ENCODE data around the gene SH3BP4. TPM values are rescaled to one million over a fixed set of nuclear protein-coding genes. Genes with fewer than 3 reads are reported as not detected.

SH3BP4 gene
- total and polyA plus RNA-seq, 4 donors: 4.5 to 32.2 (median 16.3) TPM

GRCh38 chr2:234952270-234953115 is 676 bp downstream of the SH3BP4 start:
- H3K4me3 ChIP-seq (ENCODE audit: low read length in 2 of 2): peak overlapping the region; percentile 91 to 93
- DNase-seq (peak; percentile 54 to 81), ATAC-seq (ENCODE audit: low FRiP score) (peak; percentile 34)
- no peaks in the 10 kb centered on the region for H3K9me3 ChIP-seq (ENCODE audit: control insufficient read depth, low read length)
- H3K36me3 ChIP-seq (ENCODE audit: control insufficient read depth in 1 of 2, insufficient read depth in 2 of 2, low read length in 1 of 2): no peaks in the 10 kb centered on the region
- H3K4me1 ChIP-seq (ENCODE audit: control insufficient read depth in 1 of 2, insufficient read depth in 2 of 2, low read length in 2 of 2): no peaks in the 10 kb centered on the region
- WGBS, 2 donors: 1% methylated on average over 75 to 102 of the region's 102 CpGs
- no peaks in the 10 kb centered on the region for H3K27me3 ChIP-seq (ENCODE audit: control insufficient read depth in 1 of 2, insufficient read depth in 2 of 2, low read length in 1 of 2)
- intact Hi-C loops (cut with DNase I): loop anchor here (5.0 to 10.0 kb wide), 5 partner anchors 35 to 270 kb away; no protein-coding TSS in a partner anchor
- peak overlapping the region; percentile 59 to 64 for H3K27ac ChIP-seq (ENCODE audit: low read depth in 1 of 2, low read length in 2 of 2)

GRCh38 chr2:234953116-234954031 is 1.6 kb downstream of the SH3BP4 start:
- no peaks in the 10 kb centered on the region for H3K27me3 ChIP-seq (ENCODE audit: control insufficient read depth in 1 of 2, insufficient read depth in 2 of 2, low read length in 1 of 2)
- 68 to 72% methylated on average over 20 of the region's 20 CpGs for WGBS, 2 donors
- H3K9me3 ChIP-seq (ENCODE audit: control insufficient read depth, low read length): no peaks in the 10 kb centered on the region
- no peak overlapping the region for H3K27ac ChIP-seq (ENCODE audit: low read depth in 1 of 2, low read length in 2 of 2)
- peak overlapping the region; percentile 91 to 93 for H3K4me3 ChIP-seq (ENCODE audit: low read length in 2 of 2)
- intact Hi-C loops (cut with DNase I): loop anchor here (5.0 to 10.0 kb wide), 5 partner anchors 34 to 271 kb away; no protein-coding TSS in a partner anchor
- ATAC-seq (ENCODE audit: low FRiP score): no peak
- H3K4me1 ChIP-seq (ENCODE audit: control insufficient read depth in 1 of 2, insufficient read depth in 2 of 2, low read length in 2 of 2): no peaks in the 10 kb centered on the region
- H3K36me3 ChIP-seq (ENCODE audit: control insufficient read depth in 1 of 2, insufficient read depth in 2 of 2, low read length in 1 of 2): no peaks in the 10 kb centered on the region
- no peak for DNase-seq

- DNase-seq (no peak), ATAC-seq (ENCODE audit: low FRiP score) (no peak)
- Histone ChIP-seq H3K36me3 (ENCODE audit: control insufficient read depth in 1 of 2, insufficient read depth in 2 of 2, low read length in 1 of 2) (no peaks in the 10 kb centered on the region), H3K27ac (ENCODE audit: low read depth in 1 of 2, low read length in 2 of 2) (no peak overlapping the region), H3K27me3 (ENCODE audit: control insufficient read depth in 1 of 2, insufficient read depth in 2 of 2, low read length in 1 of 2) (no peaks in the 10 kb centered on the region), H3K9me3 (ENCODE audit: control insufficient read depth, low read length) (no peaks in the 10 kb centered on the region), H3K4me3 (ENCODE audit: low read length in 2 of 2) (no peak overlapping the region), H3K4me1 (ENCODE audit: control insufficient read depth in 1 of 2, insufficient read depth in 2 of 2, low read length in 2 of 2) (no peaks in the 10 kb centered on the region)
- 80 to 83% methylated on average over 8 of the region's 8 CpGs for WGBS, 2 donors
- intact Hi-C loops (cut with DNase I): loop anchor here (5.0 to 10.0 kb wide), 5 partner anchors 33 to 272 kb away; no protein-coding TSS in a partner anchor
Measured at GRCh38 chr2:234954551-234954992, 2.8 kb downstream of the SH3BP4 start.

- ATAC-seq (ENCODE audit: low FRiP score) (no peak), DNase-seq (no peak)
- Histone ChIP-seq H3K36me3 (ENCODE audit: control insufficient read depth in 1 of 2, insufficient read depth in 2 of 2, low read length in 1 of 2) (no peaks in the 10 kb centered on the region), H3K27me3 (ENCODE audit: control insufficient read depth in 1 of 2, insufficient read depth in 2 of 2, low read length in 1 of 2) (no peaks in the 10 kb centered on the region), H3K9me3 (ENCODE audit: control insufficient read depth, low read length) (no peaks in the 10 kb centered on the region), H3K4me3 (ENCODE audit: low read length in 2 of 2) (no peak overlapping the region), H3K27ac (ENCODE audit: low read depth in 1 of 2, low read length in 2 of 2) (no peak overlapping the region), H3K4me1 (ENCODE audit: control insufficient read depth in 1 of 2, insufficient read depth in 2 of 2, low read length in 2 of 2) (no peaks in the 10 kb centered on the region)
- intact Hi-C loops (cut with DNase I): loop anchor here in 1 of 2 donors (10.0 kb wide), 1 partner anchor 70 kb away; no protein-coding TSS in a partner anchor
- 96% methylated on average over 16 of the region's 16 CpGs for WGBS, 2 donors
Measured at GRCh38 chr2:234955091-234955591, 3.3 kb downstream of the SH3BP4 start.

- Histone ChIP-seq H3K4me1 (ENCODE audit: control insufficient read depth in 1 of 2, insufficient read depth in 2 of 2, low read length in 2 of 2) (no peaks in the 10 kb centered on the region), H3K27me3 (ENCODE audit: control insufficient read depth in 1 of 2, insufficient read depth in 2 of 2, low read length in 1 of 2) (no peaks in the 10 kb centered on the region), H3K9me3 (ENCODE audit: control insufficient read depth, low read length) (no peaks in the 10 kb centered on the region), H3K36me3 (ENCODE audit: control insufficient read depth in 1 of 2, insufficient read depth in 2 of 2, low read length in 1 of 2) (no peaks in the 10 kb centered on the region), H3K4me3 (ENCODE audit: low read length in 2 of 2) (no peak overlapping the region), H3K27ac (ENCODE audit: low read depth in 1 of 2, low read length in 2 of 2) (no peak overlapping the region)
- 95 to 96% methylated on average over 10 of the region's 10 CpGs for WGBS, 2 donors
- intact Hi-C loops (cut with DNase I): loop anchor here in 1 of 2 donors (10.0 kb wide), 1 partner anchor 71 kb away; no protein-coding TSS in a partner anchor
- DNase-seq (no peak), ATAC-seq (ENCODE audit: low FRiP score) (no peak)
Measured at GRCh38 chr2:234955971-234956509, 4.2 kb downstream of the SH3BP4 start.

- 89% methylated on average over 3 of the region's 3 CpGs for WGBS, 2 donors
- no peak for DNase-seq
- H3K9me3 ChIP-seq (ENCODE audit: control insufficient read depth, low read length): no peaks in the 10 kb centered on the region
- no peak for ATAC-seq (ENCODE audit: low FRiP score)
- no peaks in the 10 kb centered on the region for H3K27me3 ChIP-seq (ENCODE audit: control insufficient read depth in 1 of 2, insufficient read depth in 2 of 2, low read length in 1 of 2)
- H3K36me3 ChIP-seq (ENCODE audit: control insufficient read depth in 1 of 2, insufficient read depth in 2 of 2, low read length in 1 of 2): no peaks in the 10 kb centered on the region
- H3K27ac ChIP-seq (ENCODE audit: low read depth in 1 of 2, low read length in 2 of 2): no peak overlapping the region
- intact Hi-C loops (cut with DNase I): loop anchor here in 1 of 2 donors (10.0 kb wide), 1 partner anchor 73 kb away; no protein-coding TSS in a partner anchor
- H3K4me1 ChIP-seq (ENCODE audit: control insufficient read depth in 1 of 2, insufficient read depth in 2 of 2, low read length in 2 of 2): no peaks in the 10 kb centered on the region
- H3K4me3 ChIP-seq (ENCODE audit: low read length in 2 of 2): no peak overlapping the region
Measured at GRCh38 chr2:234957834-234958135, 6.0 kb downstream of the SH3BP4 start.

- 96% methylated on average over 5 of the region's 5 CpGs for WGBS, 2 donors
- no peak overlapping the region for H3K4me3 ChIP-seq (ENCODE audit: low read length in 2 of 2)
- H3K27ac ChIP-seq (ENCODE audit: low read depth in 1 of 2, low read length in 2 of 2): no peak overlapping the region
- no peaks in the 10 kb centered on the region for H3K36me3 ChIP-seq (ENCODE audit: control insufficient read depth in 1 of 2, insufficient read depth in 2 of 2, low read length in 1 of 2)
- intact Hi-C loops (cut with DNase I): loop anchor here in 1 of 2 donors (10.0 kb wide), 1 partner anchor 74 kb away; no protein-coding TSS in a partner anchor
- H3K9me3 ChIP-seq (ENCODE audit: control insufficient read depth, low read length): no peaks in the 10 kb centered on the region
- DNase-seq (no peak), ATAC-seq (ENCODE audit: low FRiP score) (no peak)
- no peaks in the 10 kb centered on the region for H3K27me3 ChIP-seq (ENCODE audit: control insufficient read depth in 1 of 2, insufficient read depth in 2 of 2, low read length in 1 of 2)
- no peaks in the 10 kb centered on the region for H3K4me1 ChIP-seq (ENCODE audit: control insufficient read depth in 1 of 2, insufficient read depth in 2 of 2, low read length in 2 of 2)
Measured at GRCh38 chr2:234958311-234958710, 6.5 kb downstream of the SH3BP4 start.

- no peak overlapping the region for H3K27ac ChIP-seq (ENCODE audit: low read depth in 1 of 2, low read length in 2 of 2)
- no peak overlapping the region for H3K4me3 ChIP-seq (ENCODE audit: low read length in 2 of 2)
- whole genome bisulfite sequencing, 2 donors: 92 to 95% methylated on average over 10 of the region's 10 CpGs
- intact Hi-C loops (cut with DNase I): loop anchor here in 1 of 2 donors (10.0 kb wide), 1 partner anchor 74 kb away; no protein-coding TSS in a partner anchor
- no peaks in the 10 kb centered on the region for H3K9me3 ChIP-seq (ENCODE audit: control insufficient read depth, low read length)
- H3K4me1 ChIP-seq (ENCODE audit: control insufficient read depth in 1 of 2, insufficient read depth in 2 of 2, low read length in 2 of 2): no peaks in the 10 kb centered on the region
- no peak for ATAC-seq (ENCODE audit: low FRiP score)
- DNase-seq: no peak
- H3K27me3 ChIP-seq (ENCODE audit: control insufficient read depth in 1 of 2, insufficient read depth in 2 of 2, low read length in 1 of 2): no peaks in the 10 kb centered on the region
- no peaks in the 10 kb centered on the region for H3K36me3 ChIP-seq (ENCODE audit: control insufficient read depth in 1 of 2, insufficient read depth in 2 of 2, low read length in 1 of 2)
Measured at GRCh38 chr2:234958746-234959395, 7.1 kb downstream of the SH3BP4 start.

All from aorta (tissue), 5 donors.